Osteocyte (in vitro differentiated cells): ENCODE results near the gene TESPA1. TPM values are rescaled to one million over a fixed set of nuclear protein-coding genes. Genes with fewer than 3 reads are reported as not detected.

Experiments used
- DNase-seq: peaks from one replicate; pipeline ENCODE4 v3.0.0; 2021; ENCODE audit warnings: mixed read lengths; ENCODE audit not compliant: unreplicated experiment; ENCODE audit errors: extremely low spot score
- H3K27ac Mint-ChIP-seq: one replicate; pipeline ENCODE4 v1.8.0; 2021; ENCODE audit warnings: mild to moderate bottlenecking, mixed read lengths; ENCODE audit not compliant: unreplicated experiment
- H3K27me3 Mint-ChIP-seq: one replicate; pipeline ENCODE4 v1.8.0; 2021; ENCODE audit warnings: mixed read lengths; ENCODE audit not compliant: unreplicated experiment
- H3K36me3 Mint-ChIP-seq: one replicate; pipeline ENCODE4 v1.8.0; 2021; ENCODE audit warnings: mixed read lengths; ENCODE audit not compliant: unreplicated experiment
- H3K4me1 Mint-ChIP-seq: one replicate; pipeline ENCODE4 v1.8.0; 2021; ENCODE audit warnings: mixed read lengths; ENCODE audit not compliant: unreplicated experiment
- H3K4me3 Mint-ChIP-seq: one replicate; pipeline ENCODE4 v1.8.0; 2021; ENCODE audit warnings: mild to moderate bottlenecking, moderate library complexity, mixed read lengths; ENCODE audit not compliant: unreplicated experiment
- H3K9me3 Mint-ChIP-seq: one replicate; pipeline ENCODE4 v1.8.0; 2021; ENCODE audit warnings: mixed read lengths; ENCODE audit not compliant: unreplicated experiment
- total RNA-seq: library from RNA; stranded (reverse); gene quantifications from 2 replicates; pipeline ENCODE4 v1.2.1, GENCODE V29; 2021
- TF ChIP-seq, protein P1 (sequence below): fragments of 200-600 bp; sonication (generic); IDR thresholded peaks from 2 replicates; pipeline ENCODE4 v1.5.0; 2021; ENCODE audit warnings: antibody characterized with exemption, mild to moderate bottlenecking, moderate library complexity

The TESPA1 gene
- total RNA-seq, 1 donor from 2014 or later, result not detected

GRCh38 chr12:54981796-54982195 is 2.8 kb downstream of the TESPA1 start:
- H3K27ac Mint-ChIP-seq, result no peak overlapping the region
- H3K4me3 Mint-ChIP-seq, result no peak overlapping the region
- TF ChIP-seq, protein P1, sequence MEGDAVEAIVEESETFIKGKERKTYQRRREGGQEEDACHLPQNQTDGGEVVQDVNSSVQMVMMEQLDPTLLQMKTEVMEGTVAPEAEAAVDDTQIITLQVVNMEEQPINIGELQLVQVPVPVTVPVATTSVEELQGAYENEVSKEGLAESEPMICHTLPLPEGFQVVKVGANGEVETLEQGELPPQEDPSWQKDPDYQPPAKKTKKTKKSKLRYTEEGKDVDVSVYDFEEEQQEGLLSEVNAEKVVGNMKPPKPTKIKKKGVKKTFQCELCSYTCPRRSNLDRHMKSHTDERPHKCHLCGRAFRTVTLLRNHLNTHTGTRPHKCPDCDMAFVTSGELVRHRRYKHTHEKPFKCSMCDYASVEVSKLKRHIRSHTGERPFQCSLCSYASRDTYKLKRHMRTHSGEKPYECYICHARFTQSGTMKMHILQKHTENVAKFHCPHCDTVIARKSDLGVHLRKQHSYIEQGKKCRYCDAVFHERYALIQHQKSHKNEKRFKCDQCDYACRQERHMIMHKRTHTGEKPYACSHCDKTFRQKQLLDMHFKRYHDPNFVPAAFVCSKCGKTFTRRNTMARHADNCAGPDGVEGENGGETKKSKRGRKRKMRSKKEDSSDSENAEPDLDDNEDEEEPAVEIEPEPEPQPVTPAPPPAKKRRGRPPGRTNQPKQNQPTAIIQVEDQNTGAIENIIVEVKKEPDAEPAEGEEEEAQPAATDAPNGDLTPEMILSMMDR, result no peak
- DNase-seq, result no peak
- no peaks in the 10 kb centered on the region for H3K36me3 Mint-ChIP-seq
- H3K27me3 Mint-ChIP-seq, result peaks cover 11% of the 10 kb centered on the region
- H3K4me1 Mint-ChIP-seq, result no peaks in the 10 kb centered on the region
- H3K9me3 Mint-ChIP-seq, result no peaks in the 10 kb centered on the region

- no peak overlapping the region for H3K4me3 Mint-ChIP-seq
- no peak overlapping the region for H3K27ac Mint-ChIP-seq
- H3K27me3 Mint-ChIP-seq, result peaks cover 16% of the 10 kb centered on the region
- no peaks in the 10 kb centered on the region for H3K9me3 Mint-ChIP-seq
- TF ChIP-seq, protein P1, result no peak
- no peaks in the 10 kb centered on the region for H3K36me3 Mint-ChIP-seq
- DNase-seq, result no peak
- H3K4me1 Mint-ChIP-seq, result no peaks in the 10 kb centered on the region
Measured at GRCh38 chr12:54980341-54980740, 4.2 kb downstream of the TESPA1 start.

DNA sequence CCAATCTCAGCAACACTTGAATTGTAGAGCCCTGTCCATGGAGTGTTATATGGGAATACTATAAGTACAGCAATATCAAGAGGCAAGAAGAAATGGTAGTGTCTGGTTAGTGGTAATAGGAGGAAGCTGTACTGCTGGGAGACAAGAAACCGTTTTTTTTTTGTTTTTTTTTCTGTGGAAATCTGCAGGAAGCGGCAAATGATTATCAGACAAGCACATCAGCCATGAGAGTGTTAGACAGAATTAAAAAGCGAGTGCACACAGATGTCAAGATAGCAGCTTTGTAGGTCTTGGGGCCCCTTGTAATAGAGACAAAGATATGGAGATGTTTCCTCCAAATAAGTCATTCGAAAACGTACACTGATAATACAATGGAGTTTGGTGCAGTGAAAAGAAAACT is 6.7 kb downstream of the TESPA1 start:
- H3K4me1 Mint-ChIP-seq, result no peaks in the 10 kb centered on the region

GRCh38 chr12:54977155-54977554 is 7.4 kb downstream of the TESPA1 start:
- no peaks in the 10 kb centered on the region for H3K4me1 Mint-ChIP-seq
- no peak overlapping the region for H3K27ac Mint-ChIP-seq
- H3K27me3 Mint-ChIP-seq, result peaks cover 16% of the 10 kb centered on the region
- H3K36me3 Mint-ChIP-seq, result no peaks in the 10 kb centered on the region
- H3K4me3 Mint-ChIP-seq, result no peak overlapping the region
- no peak for DNase-seq
- no peaks in the 10 kb centered on the region for H3K9me3 Mint-ChIP-seq
- TF ChIP-seq, protein P1, result no peak

More for the DNA sequence above, 6.7 kb downstream of the TESPA1 start:
- no peaks in the 10 kb centered on the region for H3K9me3 Mint-ChIP-seq
- H3K36me3 Mint-ChIP-seq, result no peaks in the 10 kb centered on the region
- peaks cover 16% of the 10 kb centered on the region for H3K27me3 Mint-ChIP-seq
- no peak overlapping the region for H3K27ac Mint-ChIP-seq
- H3K4me3 Mint-ChIP-seq, result no peak overlapping the region
- TF ChIP-seq, protein P1, result no peak
- DNase-seq, result no peak

- H3K36me3 Mint-ChIP-seq, result no peaks in the 10 kb centered on the region
- no peak overlapping the region for H3K27ac Mint-ChIP-seq
- DNase-seq, result no peak
Measured at GRCh38 chr12:54975875-54976274, 8.7 kb downstream of the TESPA1 start.

More at GRCh38 chr12:54975875-54976274, 8.7 kb downstream of the TESPA1 start:
- no peaks in the 10 kb centered on the region for H3K9me3 Mint-ChIP-seq
- H3K27me3 Mint-ChIP-seq, result peaks cover 20% of the 10 kb centered on the region
- H3K4me3 Mint-ChIP-seq, result no peak overlapping the region
- H3K4me1 Mint-ChIP-seq, result no peaks in the 10 kb centered on the region
- TF ChIP-seq, protein P1, result no peak
